HepG2 (cell line): Measurements from ENCODE around the gene AXIN2. TPM values are rescaled to one million over a fixed set of nuclear protein-coding genes. Genes with fewer than 3 reads are reported as not detected.

Experiments
- ATAC-seq: fragments of 200-7000 bp; cut with Tn5 transposase; 3 replicates; pipeline ENCODE4 v1.9.1; 2020; ENCODE audit warnings: mild to moderate bottlenecking, moderate library complexity
- BruUV-seq: library from RNA; stranded (reverse); fragments of 400-500 nt; replicated peaks from 2 replicates; lab custom pipeline; 2021; lab: Mats Ljungman, UMichigan
- CTCF ChIA-PET: fragments of 300-600 bp; formaldehyde crosslinking; extraction: SDS; loops from one replicate; lab custom pipeline; 2021; ENCODE audit warnings: low total read pairs, inconsistent platforms, low intra/inter-chr PET ratio; lab: Yijun Ruan, JAX
- POLR2A ChIA-PET: fragments of 350-600 bp; sonication (Branson Sonifier 250); formaldehyde crosslinking; loops from one replicate; lab custom pipeline; 2020; ENCODE audit warnings: antibody characterized with exemption, inconsistent platforms; lab: Yijun Ruan, JAX
- DNase-seq: peaks from one replicate; pipeline ENCODE4 v3.0.0-alpha.2; 2015; ENCODE audit warnings: low spot score
- FAIRE-seq: peaks from 3 replicates; lab custom pipeline; 2011; peaks lifted over from hg19 to GRCh38; lab: Jason Lieb, UNC
- H2AFZ ChIP-seq: one replicate; pipeline ENCODE4 v1.6.1; 2011; ENCODE audit warnings: low read length, inconsistent platforms
- H3K27ac ChIP-seq: fragments of 300-600 bp; 3 replicates; pipeline ENCODE4 v1.8.0; 2011; ENCODE audit warnings: mixed run types, mild to moderate bottlenecking, mixed read lengths, low read length, inconsistent platforms; ENCODE audit not compliant: insufficient read depth; ENCODE audit errors: extremely low read length
- H3K27me3 ChIP-seq, 2 experiments: fragments of 200-600 bp in 1 of 2; 2 replicates in 1 of 2; 3 replicates in 1 of 2; pipeline versions ENCODE4 v1.6.0 to v1.8.0; 2011; ENCODE audit warnings: low read length in 2 of 2, mild to moderate bottlenecking in 2 of 2, moderate library complexity in 2 of 2, inconsistent platforms in 1 of 2; ENCODE audit not compliant: insufficient read depth in 2 of 2, control insufficient read depth in 1 of 2
- H3K36me3 ChIP-seq, 2 experiments: fragments of 200-600 bp in 1 of 2; replicated peaks in 1 of 2; 2 replicates in 1 of 2; 3 replicates in 1 of 2; pipeline versions ENCODE4 v1.5.1 to v1.8.0; 2011; ENCODE audit warnings: low read length in 2 of 2, inconsistent platforms in 1 of 2; ENCODE audit not compliant: insufficient read depth in 2 of 2, control insufficient read depth in 1 of 2
- H3K4me1 ChIP-seq: 2 replicates; pipeline ENCODE4 v1.5.1; 2012; ENCODE audit warnings: low read length, inconsistent platforms; ENCODE audit not compliant: insufficient read depth
- H3K4me2 ChIP-seq: 2 replicates; pipeline ENCODE4 v1.6.0; 2011; ENCODE audit warnings: low read depth, low read length, inconsistent platforms
- H3K4me3 ChIP-seq, 3 experiments: fragments of 200-600 bp in 1 of 3; sonication (generic), shearing (Covaris generic) in 1 of 3; replicated peaks in 1 of 3; 2 replicates each; pipeline ENCODE4 v1.5.1; 2011 to 2016; ENCODE audit warnings: low read length in 3 of 3, inconsistent platforms in 2 of 3, low read depth in 2 of 3, mild to moderate bottlenecking in 2 of 3, control low read depth in 1 of 3, mixed read lengths in 1 of 3; ENCODE audit not compliant: insufficient read depth in 1 of 3
- H3K79me2 ChIP-seq: one replicate; pipeline ENCODE4 v1.6.1; 2011; ENCODE audit warnings: low read length, inconsistent platforms; ENCODE audit not compliant: insufficient read depth
- H3K9ac ChIP-seq: 2 replicates; pipeline ENCODE4 v1.6.0; 2011; ENCODE audit warnings: mild to moderate bottlenecking, low read depth, low read length, inconsistent platforms; ENCODE audit not compliant: insufficient read depth
- H3K9me3 ChIP-seq: 2 replicates; pipeline ENCODE4 v1.5.1; 2012; ENCODE audit warnings: mild to moderate bottlenecking, low read length
- H4K20me1 ChIP-seq: 2 replicates; pipeline ENCODE4 v1.6.0; 2011; ENCODE audit warnings: inconsistent platforms, mild to moderate bottlenecking, low read length, moderate library complexity; ENCODE audit not compliant: insufficient read depth
- EZH2 ChIP-seq: conservative IDR thresholded peaks from 2 replicates; pipeline ENCODE4 v1.6.1; 2012; ENCODE audit warnings: mild to moderate bottlenecking, low read depth, low read length, moderate library complexity
- GLMP ChIP-seq: sonication (generic); formaldehyde crosslinking; IDR thresholded peaks from 2 replicates; pipeline ENCODE4 v1.9.0; 2021; ENCODE audit warnings: missing genetic modification reagents, mild to moderate bottlenecking, borderline replicate concordance
- HOXA9 ChIP-seq: sonication (generic); formaldehyde crosslinking; IDR thresholded peaks from 2 replicates; pipeline ENCODE4 v1.8.1; 2022; ENCODE audit warnings: missing genetic modification reagents, mild to moderate bottlenecking, moderate library complexity, borderline replicate concordance
- MXD4 ChIP-seq: IDR thresholded peaks from 2 replicates; pipeline ENCODE4 v1.6.1; 2016; ENCODE audit warnings: mild to moderate bottlenecking, missing biosample characterization, missing genetic modification reagents
- PCBP1 ChIP-seq: fragments of 200-400 bp; formaldehyde crosslinking; IDR thresholded peaks from 2 replicates; pipeline ENCODE4 v1.6.1; 2017; ENCODE audit warnings: mild to moderate bottlenecking, low read depth, low read length, borderline replicate concordance
- PHF8 ChIP-seq: sonication (generic); formaldehyde crosslinking; IDR thresholded peaks from 2 replicates; pipeline ENCODE4 v1.5.0; 2020; ENCODE audit warnings: missing genetic modification reagents
- RBM22 ChIP-seq: fragments of 200-400 bp; formaldehyde crosslinking; optimal IDR thresholded peaks from 2 replicates; pipeline ENCODE3; 2017; ENCODE audit warnings: mild to moderate bottlenecking, low read length, moderate library complexity
- RFXAP ChIP-seq: sonication (generic); formaldehyde crosslinking; IDR thresholded peaks from 2 replicates; pipeline ENCODE4 v1.4.0; 2020; ENCODE audit warnings: missing genetic modification reagents, borderline replicate concordance
- TEAD3 ChIP-seq: optimal IDR thresholded peaks from 2 replicates; pipeline ENCODE3; 2016; ENCODE audit warnings: borderline replicate concordance
- TP53 ChIP-seq: sonication (generic); formaldehyde crosslinking; conservative IDR thresholded peaks from 2 replicates; pipeline ENCODE4 v1.4.0; 2020; ENCODE audit warnings: missing genetic modification reagents
- ZNF30 ChIP-seq: sonication (generic); formaldehyde crosslinking; IDR thresholded peaks from 2 replicates; pipeline ENCODE4 v1.5.0; 2020; ENCODE audit warnings: mild to moderate bottlenecking, missing genetic modification reagents
- ZNF33A ChIP-seq: sonication (generic); formaldehyde crosslinking; IDR thresholded peaks from 2 replicates; pipeline ENCODE4 v1.5.1; 2020; ENCODE audit warnings: missing genetic modification reagents, mild to moderate bottlenecking, moderate library complexity, borderline replicate concordance
- ZNF878 ChIP-seq: sonication (generic); formaldehyde crosslinking; IDR thresholded peaks from 2 replicates; pipeline ENCODE4 v1.8.1; 2023; ENCODE audit warnings: mild to moderate bottlenecking, missing genetic modification reagents, moderate library complexity
- ZZZ3 ChIP-seq: sonication (generic); formaldehyde crosslinking; IDR thresholded peaks from 2 replicates; pipeline ENCODE4 v1.4.0; 2020; ENCODE audit warnings: missing genetic modification reagents, mild to moderate bottlenecking, borderline replicate concordance
- WGBS: methylation state at CpG from one replicate; pipeline ENCODE4 v1.1.6; 2017; ENCODE audit warnings: low lambda C conversion rate; 5-methylcytosine and 5-hydroxymethylcytosine counted together
- in situ Hi-C: cut with HindIII; loops from 2 replicates; pipeline ENCODE4 v1.10.0; 2017; ENCODE audit warnings: low pct_unique_long_range_greater_than_20kb; ENCODE audit not compliant: extremely low pct_ligation_motif_present
- intact Hi-C: fragments of 100-400 bp; cut with micrococcal nuclease; formaldehyde crosslinking; loops from one replicate; pipeline ENCODE4 v1.10.0; 2022; ENCODE audit not compliant: unreplicated experiment
- polyA plus RNA-seq, 8 experiments: library from polyadenylated mRNA; depleted of rRNA in 3 of 8; stranded (reverse) in 7 of 8; unstranded in 1 of 8; fragments of >200 nt; fragmentation: Illumina TruSeq in 4 of 8; extraction: Trizol in 4 of 8; gene quantifications; 2 replicates each; pipeline versions ENCODE4 v1.2.1 to v1.2.3, GENCODE V29; 2011 to 2016; ENCODE audit warnings: low read depth in 4 of 8, missing spikeins in 1 of 8, mixed read lengths in 1 of 8; ENCODE audit not compliant: insufficient read depth in 1 of 8
- total RNA-seq, 5 experiments: library from RNA; depleted of rRNA; stranded (reverse); fragments of >200 nt; fragmentation: Illumina TruSeq; extraction: Trizol; gene quantifications; 2 replicates each; pipeline ENCODE4 v1.2.3, GENCODE V29; 2016; ENCODE audit warnings: low read depth in 1 of 5
- TF ChIP-seq, protein P1 (sequence below): sonication (generic); formaldehyde crosslinking; IDR thresholded peaks from 2 replicates; pipeline ENCODE4 v1.5.0; 2020; ENCODE audit warnings: mild to moderate bottlenecking, missing genetic modification reagents

AXIN2 gene
- total and polyA plus RNA-seq, 2 of the 13 experiments (the other 11 are each of a cell fraction or from before 2014, with no cell fraction given) = 58.6 to 63.4 TPM

- H2AFZ ChIP-seq = no peak overlapping the region
- 98% methylated on average over 9 of the region's 9 CpGs for WGBS
- no peaks in the 10 kb centered on the region for H3K27me3 ChIP-seq
- no peak overlapping the region for H3K4me3 ChIP-seq
- H3K9me3 ChIP-seq = no peaks in the 10 kb centered on the region
- H4K20me1 ChIP-seq = peaks cover 86% of the 10 kb centered on the region
- in situ Hi-C loops = loop anchor here (25.0 kb wide), 1 partner anchor 628 kb away; no protein-coding TSS in a partner anchor
- H3K27ac ChIP-seq = no peak overlapping the region
- peaks cover 76 to 99% of the 10 kb centered on the region in 2 experiments for H3K36me3 ChIP-seq
- ChIA-PET POLR2A (no interaction called here), CTCF (no interaction called here)
- no TSS peak for BruUV-seq
- TF ChIP-seq PHF8 (CRISPR knock-in tag) = no peak
- TF ChIP-seq RBM22 = peak; percentile 97
- H3K4me2 ChIP-seq = no peak overlapping the region
- no peak overlapping the region for H3K9ac ChIP-seq
- H3K79me2 ChIP-seq = peaks cover under 1% of the 10 kb centered on the region
- DNase-seq (no peak), FAIRE-seq (no peak), ATAC-seq (no peak)
- intact Hi-C loops = no loop called here
- peaks cover 44% of the 10 kb centered on the region for H3K4me1 ChIP-seq
These were observed 27.5 kb downstream of the AXIN2 start for GRCh38 chr17:65533852-65534457.

GRCh38 chr17:65533056-65533745 is 28.2 kb downstream of the AXIN2 start:
- no peaks in the 10 kb centered on the region for H3K9me3 ChIP-seq
- no peak overlapping the region for H2AFZ ChIP-seq
- H3K36me3 ChIP-seq = peaks cover 73 to 95% of the 10 kb centered on the region in 2 experiments
- ATAC-seq (0 out of 3 replicates have a peak, but pooled peaks have one; percentile 1), FAIRE-seq (no peak), DNase-seq (no peak)
- no peak overlapping the region for H3K4me2 ChIP-seq
- no peak overlapping the region for H3K27ac ChIP-seq
- BruUV-seq = no TSS peak
- in situ Hi-C loops (loop anchor here (25.0 kb wide), 1 partner anchor 629 kb away; no protein-coding TSS in a partner anchor), intact Hi-C loops (no loop called here)
- no peak overlapping the region for H3K4me3 ChIP-seq
- H3K4me1 ChIP-seq = peaks cover 51% of the 10 kb centered on the region
- no peaks in the 10 kb centered on the region for H3K79me2 ChIP-seq
- no peaks in the 10 kb centered on the region for H3K27me3 ChIP-seq
- POLR2A ChIA-PET = no interaction called here
- 92% methylated on average over 13 of the region's 13 CpGs for WGBS
- CTCF ChIA-PET = no interaction called here
- no peak overlapping the region for H3K9ac ChIP-seq
- H4K20me1 ChIP-seq = peaks cover 85% of the 10 kb centered on the region
- TF ChIP-seq RBM22 (peak; percentile 42), MXD4 (CRISPR knock-in tag) (no peak), PCBP1 (no peak), ZNF878 (0 out of 2 replicates have a peak, but pooled peaks have one; percentile 46), TEAD3 (no peak), TP53 (CRISPR knock-in tag) (no peak), RFXAP (CRISPR knock-in tag) (no peak), EZH2 (no peak), ZZZ3 (no peak), HOXA9 (no peak), ZNF33A (CRISPR knock-in tag) (no peak), GLMP (CRISPR knock-in tag) (no peak), ZNF30 (CRISPR knock-in tag) (no peak)
- TF ChIP-seq, protein P1, sequence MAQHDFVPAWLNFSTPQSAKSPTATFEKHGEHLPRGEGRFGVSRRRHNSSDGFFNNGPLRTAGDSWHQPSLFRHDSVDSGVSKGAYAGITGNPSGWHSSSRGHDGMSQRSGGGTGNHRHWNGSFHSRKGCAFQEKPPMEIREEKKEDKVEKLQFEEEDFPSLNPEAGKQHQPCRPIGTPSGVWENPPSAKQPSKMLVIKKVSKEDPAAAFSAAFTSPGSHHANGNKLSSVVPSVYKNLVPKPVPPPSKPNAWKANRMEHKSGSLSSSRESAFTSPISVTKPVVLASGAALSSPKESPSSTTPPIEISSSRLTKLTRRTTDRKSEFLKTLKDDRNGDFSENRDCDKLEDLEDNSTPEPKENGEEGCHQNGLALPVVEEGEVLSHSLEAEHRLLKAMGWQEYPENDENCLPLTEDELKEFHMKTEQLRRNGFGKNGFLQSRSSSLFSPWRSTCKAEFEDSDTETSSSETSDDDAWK (CRISPR knock-in tag) = no peak
